ENCODE data around the gene KCNMA1. TPM values are rescaled to one million over a fixed set of nuclear protein-coding genes. Genes with fewer than 3 reads are reported as not detected.

KCNMA1 gene
- total RNA-seq, 1 donor from 2014 or later = 30.1 TPM

DNA sequence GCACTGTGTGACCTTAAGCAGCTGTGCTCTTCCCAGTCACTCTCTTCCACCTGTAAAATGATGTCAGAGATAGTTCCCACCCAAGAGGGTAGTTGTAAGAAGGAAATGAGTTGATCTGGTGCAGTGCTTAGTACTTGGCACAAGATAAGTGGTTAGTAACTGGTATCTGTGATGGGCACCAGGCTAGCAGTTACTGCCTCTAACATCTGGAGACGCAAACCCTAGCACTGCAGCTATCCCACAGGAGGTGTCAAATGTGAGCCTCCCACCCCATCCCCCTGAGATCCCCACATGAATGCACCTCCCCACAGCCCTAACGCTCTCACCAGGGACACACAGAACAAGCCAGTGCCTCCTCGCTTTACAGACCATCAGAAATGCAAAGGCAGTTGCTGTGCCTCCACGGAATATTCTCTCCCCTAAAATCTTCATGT is 72.0 kb downstream of the KCNMA1 start:
- peaks cover 14% of the 10 kb centered on the region for H3K4me1 Mint-ChIP-seq (ENCODE audit: unreplicated experiment)
- no peaks in the 10 kb centered on the region for H3K36me3 Mint-ChIP-seq
- peaks cover 20% of the 10 kb centered on the region for H3K27me3 Mint-ChIP-seq
- H3K4me3 Mint-ChIP-seq = no peak overlapping the region
- no peak for DNase-seq (ENCODE audit: extremely low spot score, unreplicated experiment)
- H3K27ac Mint-ChIP-seq = peak overlapping the region; percentile 9
- TF ChIP-seq, protein P1, sequence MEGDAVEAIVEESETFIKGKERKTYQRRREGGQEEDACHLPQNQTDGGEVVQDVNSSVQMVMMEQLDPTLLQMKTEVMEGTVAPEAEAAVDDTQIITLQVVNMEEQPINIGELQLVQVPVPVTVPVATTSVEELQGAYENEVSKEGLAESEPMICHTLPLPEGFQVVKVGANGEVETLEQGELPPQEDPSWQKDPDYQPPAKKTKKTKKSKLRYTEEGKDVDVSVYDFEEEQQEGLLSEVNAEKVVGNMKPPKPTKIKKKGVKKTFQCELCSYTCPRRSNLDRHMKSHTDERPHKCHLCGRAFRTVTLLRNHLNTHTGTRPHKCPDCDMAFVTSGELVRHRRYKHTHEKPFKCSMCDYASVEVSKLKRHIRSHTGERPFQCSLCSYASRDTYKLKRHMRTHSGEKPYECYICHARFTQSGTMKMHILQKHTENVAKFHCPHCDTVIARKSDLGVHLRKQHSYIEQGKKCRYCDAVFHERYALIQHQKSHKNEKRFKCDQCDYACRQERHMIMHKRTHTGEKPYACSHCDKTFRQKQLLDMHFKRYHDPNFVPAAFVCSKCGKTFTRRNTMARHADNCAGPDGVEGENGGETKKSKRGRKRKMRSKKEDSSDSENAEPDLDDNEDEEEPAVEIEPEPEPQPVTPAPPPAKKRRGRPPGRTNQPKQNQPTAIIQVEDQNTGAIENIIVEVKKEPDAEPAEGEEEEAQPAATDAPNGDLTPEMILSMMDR (conservative IDR thresholded peaks at IDR 0.05) = no peak
- no peaks in the 10 kb centered on the region for H3K9me3 Mint-ChIP-seq

DNA sequence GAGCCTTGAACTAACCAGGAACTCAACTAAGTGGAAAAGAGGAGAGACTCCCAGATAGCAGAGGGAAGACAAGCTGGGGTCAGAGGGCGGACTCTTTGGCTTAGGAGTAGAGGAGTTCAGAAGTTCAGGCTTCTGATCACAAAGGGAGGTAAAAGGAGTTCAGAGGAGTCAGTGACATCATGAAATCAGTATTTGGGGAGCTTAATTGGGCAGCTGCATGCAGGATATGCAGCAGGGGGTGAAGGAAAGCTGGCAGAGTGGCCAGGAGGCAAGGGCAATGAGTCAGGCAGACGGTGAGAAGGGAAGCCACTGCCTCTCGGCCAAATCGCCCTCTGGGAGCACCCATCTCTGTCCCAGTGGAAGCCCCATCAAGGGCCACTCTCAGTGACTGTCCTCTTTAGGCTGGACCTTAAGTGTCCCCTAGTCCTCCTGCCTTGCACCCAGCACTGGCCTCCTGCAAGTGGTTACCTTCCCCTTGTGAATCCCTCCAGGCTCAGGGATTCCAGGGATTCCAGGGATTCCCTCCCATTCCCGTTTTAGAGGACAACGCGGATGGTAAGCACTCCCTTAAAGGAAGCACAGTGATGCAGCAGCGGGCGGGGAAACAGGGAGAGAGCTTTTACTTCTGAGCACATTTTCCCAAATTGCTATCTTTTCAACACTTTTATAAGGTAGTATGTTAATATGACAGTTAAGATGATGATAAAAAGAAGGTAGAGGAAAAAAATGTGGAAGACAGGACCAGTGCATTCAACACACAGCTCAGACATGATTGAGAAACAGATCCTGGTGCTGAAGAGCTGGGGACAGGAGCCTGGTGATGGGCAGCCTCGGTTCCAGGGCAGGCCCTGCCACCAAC is 72.6 kb downstream of the KCNMA1 start:
- Mint-ChIP-seq H3K27ac (peak overlapping the region; percentile 9), H3K36me3 (no peaks in the 10 kb centered on the region)

DNA sequence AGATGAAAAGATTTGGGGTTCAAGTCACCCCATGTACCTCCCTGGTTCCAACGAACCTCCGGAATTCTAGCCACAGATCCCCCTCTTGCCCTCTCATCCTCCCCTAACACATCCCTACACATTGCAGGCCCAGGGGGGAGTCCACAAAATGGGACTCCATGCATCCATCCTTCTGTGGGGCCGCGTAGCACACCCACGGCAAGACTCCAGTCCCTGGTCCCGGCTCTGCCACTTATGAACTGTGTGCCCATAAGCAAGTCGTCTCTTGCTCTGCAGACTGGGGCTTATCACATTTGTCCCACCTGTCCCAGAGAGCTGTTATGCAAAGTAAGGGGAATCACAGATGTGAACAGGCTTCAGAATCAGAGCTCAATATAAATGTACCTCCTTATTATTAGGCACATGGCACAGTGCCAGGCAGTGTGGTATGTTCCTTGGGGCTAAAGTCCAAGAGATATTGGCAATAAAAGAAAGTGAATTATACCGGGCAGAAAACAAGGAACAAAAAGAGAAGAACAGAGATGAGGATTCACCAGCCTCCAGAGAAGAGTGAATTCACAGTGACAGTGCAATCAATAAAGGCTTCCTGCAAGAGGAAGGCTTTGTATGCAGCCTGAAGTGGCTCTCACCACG is 73.9 kb downstream of the KCNMA1 start:
- Mint-ChIP-seq H3K4me3 (no peak overlapping the region), H3K36me3 (no peaks in the 10 kb centered on the region), H3K27ac (no peak overlapping the region), H3K9me3 (no peaks in the 10 kb centered on the region), H3K27me3 (peaks cover 20% of the 10 kb centered on the region), H3K4me1 (ENCODE audit: unreplicated experiment) (peaks cover 14% of the 10 kb centered on the region)
- TF ChIP-seq, protein P1 (conservative IDR thresholded peaks at IDR 0.05) = no peak
- DNase-seq (ENCODE audit: extremely low spot score, unreplicated experiment) = no peak

More for the DNA sequence above, 72.6 kb downstream of the KCNMA1 start:
- no peak for DNase-seq (ENCODE audit: extremely low spot score, unreplicated experiment)
- TF ChIP-seq, protein P1 (conservative IDR thresholded peaks at IDR 0.05) = no peak
- peaks cover 14% of the 10 kb centered on the region for H3K4me1 Mint-ChIP-seq (ENCODE audit: unreplicated experiment)
- H3K27me3 Mint-ChIP-seq = peaks cover 20% of the 10 kb centered on the region
- no peaks in the 10 kb centered on the region for H3K9me3 Mint-ChIP-seq
- no peak overlapping the region for H3K4me3 Mint-ChIP-seq

DNA sequence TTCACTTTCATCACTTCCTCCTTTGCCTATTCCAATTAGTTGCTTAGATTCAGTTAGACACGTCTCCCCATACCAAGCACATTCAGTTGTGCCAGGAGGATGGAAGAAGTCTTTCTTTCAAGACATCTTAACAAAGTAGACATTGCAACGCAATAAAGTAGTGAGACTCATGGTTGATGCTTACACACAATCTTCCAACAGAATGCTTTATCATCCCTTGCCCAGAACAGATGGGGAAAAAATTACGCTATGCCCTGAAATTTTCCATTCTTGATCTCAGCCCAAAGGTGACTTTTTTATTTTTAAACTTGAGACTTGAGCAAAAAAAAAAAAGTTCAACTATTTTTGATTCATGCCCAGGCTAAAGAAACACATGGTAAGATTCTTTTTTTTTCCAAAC is 74.9 kb downstream of the KCNMA1 start:
- H3K4me3 Mint-ChIP-seq = no peak overlapping the region
- no peaks in the 10 kb centered on the region for H3K36me3 Mint-ChIP-seq
- H3K27me3 Mint-ChIP-seq = peaks cover 20% of the 10 kb centered on the region
- no peaks in the 10 kb centered on the region for H3K9me3 Mint-ChIP-seq
- TF ChIP-seq, protein P1 (conservative IDR thresholded peaks at IDR 0.05) = no peak
- peaks cover 14% of the 10 kb centered on the region for H3K4me1 Mint-ChIP-seq (ENCODE audit: unreplicated experiment)
- no peak for DNase-seq (ENCODE audit: extremely low spot score, unreplicated experiment)
- no peak overlapping the region for H3K27ac Mint-ChIP-seq

DNA sequence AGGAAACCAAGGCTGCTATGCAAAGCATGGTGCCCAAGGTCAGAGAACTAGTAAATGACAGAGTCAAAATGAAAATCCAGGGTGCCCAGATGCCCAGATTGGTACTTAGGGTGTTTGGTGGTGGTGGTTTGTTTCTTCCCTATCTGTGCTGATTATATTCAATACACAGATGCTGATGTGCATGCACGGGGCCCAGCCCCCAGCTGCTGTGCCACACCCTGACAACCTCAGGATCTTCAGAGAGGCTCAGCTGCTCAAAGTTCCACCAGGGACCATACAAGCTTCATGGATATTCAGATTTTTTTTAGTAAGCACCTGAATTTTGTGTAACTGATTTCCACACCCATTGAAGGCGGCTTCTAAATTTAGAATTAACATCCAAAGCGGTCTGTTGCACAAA is 75.6 kb downstream of the KCNMA1 start:
- Mint-ChIP-seq H3K9me3 (no peaks in the 10 kb centered on the region), H3K4me1 (ENCODE audit: unreplicated experiment) (peaks cover 14% of the 10 kb centered on the region), H3K4me3 (no peak overlapping the region), H3K27me3 (peaks cover 20% of the 10 kb centered on the region), H3K36me3 (no peaks in the 10 kb centered on the region), H3K27ac (no peak overlapping the region)
- TF ChIP-seq, protein P1 (conservative IDR thresholded peaks at IDR 0.05) = no peak
- no peak for DNase-seq (ENCODE audit: extremely low spot score, unreplicated experiment)
